Lower leg skin (tissue), 4 donors: Measurements from ENCODE around the gene NFIB. TPM values are rescaled to one million over a fixed set of nuclear protein-coding genes. Genes with fewer than 3 reads are reported as not detected.

Experiments
- DNase-seq, 2 donors: peaks; one replicate each; pipeline ENCODE4 v3.0.0-alpha.2; 2019; ENCODE audit warnings: low spot score in 2 of 2
- H3K4me3 ChIP-seq: fragments of 200-600 bp; sonication (generic); 2 replicates; pipeline ENCODE4 v1.5.1; 2017; ENCODE audit warnings: mild to moderate bottlenecking, low read depth; ENCODE audit not compliant: poor library complexity, severe bottlenecking
- POLR2A ChIP-seq, 2 donors: fragments of 450-650 bp; IDR thresholded peaks; one replicate each; pipeline ENCODE4 v1.6.1; 2016 to 2017; ENCODE audit warnings: antibody characterized with exemption in 2 of 2, mild to moderate bottlenecking in 1 of 2, moderate library complexity in 1 of 2
- WGBS, 2 donors: methylation state at CpG; one replicate each; pipeline ENCODE4 v1.1.5; 2018; 5-methylcytosine and 5-hydroxymethylcytosine counted together
- intact Hi-C: fragments of 100-400 bp; cut with DNase I; formaldehyde crosslinking; loops from one replicate; pipeline ENCODE4 v1.15.0; 2023; ENCODE audit warnings: low total_unique reads
- total RNA-seq, 4 donors: library from RNA; depleted of rRNA; stranded (reverse); fragments of >200 nt; gene quantifications; one replicate each; pipeline ENCODE4 v1.1.0, GENCODE V29; 2016
- TF ChIP-seq, protein P1 (sequence below), 3 donors: fragments of 450-650 bp; IDR thresholded peaks; one replicate each; pipeline ENCODE4 v1.5.1; 2016; ENCODE audit warnings: antibody characterized with exemption in 3 of 3, mild to moderate bottlenecking in 3 of 3, moderate library complexity in 2 of 3

The NFIB gene
- total RNA-seq, 4 donors from 2014 or later = 68.2 to 145 (median 78.6) TPM

DNA sequence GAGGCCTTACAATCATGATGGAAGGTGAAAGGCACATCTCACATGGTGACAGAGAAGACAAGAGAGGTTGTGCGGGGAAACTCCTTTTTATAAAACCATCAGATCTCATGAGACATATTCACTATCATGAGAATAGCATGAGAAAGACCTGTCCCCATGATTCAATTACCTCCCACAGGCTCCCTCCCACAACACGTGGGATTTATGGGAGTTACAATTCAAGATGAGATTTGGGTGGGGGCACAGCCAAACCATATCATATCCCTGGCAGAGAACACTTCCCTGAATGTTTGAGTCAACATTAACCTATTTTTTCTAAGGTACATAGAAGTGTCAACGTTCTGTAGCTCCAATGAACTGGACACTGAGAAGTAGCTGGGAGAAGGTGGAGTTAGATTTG is 280.9 kb downstream of the NFIB start:
- intact Hi-C loops = no loop called here
- WGBS, 2 donors = 77 to 84% methylated on average over 3 of the region's 3 CpGs
- DNase-seq = no peak
- TF ChIP-seq POLR2A (IDR thresholded peaks at IDR 0.05) = no peak
- TF ChIP-seq, protein P1, sequence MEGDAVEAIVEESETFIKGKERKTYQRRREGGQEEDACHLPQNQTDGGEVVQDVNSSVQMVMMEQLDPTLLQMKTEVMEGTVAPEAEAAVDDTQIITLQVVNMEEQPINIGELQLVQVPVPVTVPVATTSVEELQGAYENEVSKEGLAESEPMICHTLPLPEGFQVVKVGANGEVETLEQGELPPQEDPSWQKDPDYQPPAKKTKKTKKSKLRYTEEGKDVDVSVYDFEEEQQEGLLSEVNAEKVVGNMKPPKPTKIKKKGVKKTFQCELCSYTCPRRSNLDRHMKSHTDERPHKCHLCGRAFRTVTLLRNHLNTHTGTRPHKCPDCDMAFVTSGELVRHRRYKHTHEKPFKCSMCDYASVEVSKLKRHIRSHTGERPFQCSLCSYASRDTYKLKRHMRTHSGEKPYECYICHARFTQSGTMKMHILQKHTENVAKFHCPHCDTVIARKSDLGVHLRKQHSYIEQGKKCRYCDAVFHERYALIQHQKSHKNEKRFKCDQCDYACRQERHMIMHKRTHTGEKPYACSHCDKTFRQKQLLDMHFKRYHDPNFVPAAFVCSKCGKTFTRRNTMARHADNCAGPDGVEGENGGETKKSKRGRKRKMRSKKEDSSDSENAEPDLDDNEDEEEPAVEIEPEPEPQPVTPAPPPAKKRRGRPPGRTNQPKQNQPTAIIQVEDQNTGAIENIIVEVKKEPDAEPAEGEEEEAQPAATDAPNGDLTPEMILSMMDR (IDR thresholded peaks at IDR 0.05) = no peak
- H3K4me3 ChIP-seq = no peak overlapping the region
